GM12873 (cell line): Measurements from ENCODE around the gene NDUFB3.

ENCODE experiments used
- CTCF ChIP-seq: IDR thresholded peaks from 2 replicates; pipeline ENCODE4 v1.5.1; 2012; ENCODE audit warnings: low read depth, mild to moderate bottlenecking, moderate library complexity, low read length, control low read depth; ENCODE audit not compliant: insufficient read depth; ENCODE audit errors: missing control alignments

The NDUFB3 gene

GRCh38 chr2:201116959-201117734 is 45.3 kb downstream of the NDUFB3 start:
- TF ChIP-seq CTCF: peak; percentile 53

- TF ChIP-seq CTCF: peak; percentile 49
Measured at GRCh38 chr2:201118121-201118960, 46.5 kb downstream of the NDUFB3 start.

GRCh38 chr2:201118961-201119854 is 47.4 kb downstream of the NDUFB3 start:
- TF ChIP-seq CTCF: no peak

GRCh38 chr2:201122276-201122675 is 50.5 kb downstream of the NDUFB3 start:
- TF ChIP-seq CTCF: no peak

GRCh38 chr2:201126308-201127151 is 54.7 kb downstream of the NDUFB3 start:
- no peak for TF ChIP-seq CTCF

GRCh38 chr2:201127152-201127511 is 55.3 kb downstream of the NDUFB3 start:
- no peak for TF ChIP-seq CTCF
